DMS 273 (cell line): Measurements from ENCODE around the gene MRPS2.

Experiments
- DNase-seq: peaks from one replicate; lab custom pipeline; 2025; ENCODE audit not compliant: unreplicated experiment; lab: John Stamatoyannopoulos, UW

Gene MRPS2

DNA sequence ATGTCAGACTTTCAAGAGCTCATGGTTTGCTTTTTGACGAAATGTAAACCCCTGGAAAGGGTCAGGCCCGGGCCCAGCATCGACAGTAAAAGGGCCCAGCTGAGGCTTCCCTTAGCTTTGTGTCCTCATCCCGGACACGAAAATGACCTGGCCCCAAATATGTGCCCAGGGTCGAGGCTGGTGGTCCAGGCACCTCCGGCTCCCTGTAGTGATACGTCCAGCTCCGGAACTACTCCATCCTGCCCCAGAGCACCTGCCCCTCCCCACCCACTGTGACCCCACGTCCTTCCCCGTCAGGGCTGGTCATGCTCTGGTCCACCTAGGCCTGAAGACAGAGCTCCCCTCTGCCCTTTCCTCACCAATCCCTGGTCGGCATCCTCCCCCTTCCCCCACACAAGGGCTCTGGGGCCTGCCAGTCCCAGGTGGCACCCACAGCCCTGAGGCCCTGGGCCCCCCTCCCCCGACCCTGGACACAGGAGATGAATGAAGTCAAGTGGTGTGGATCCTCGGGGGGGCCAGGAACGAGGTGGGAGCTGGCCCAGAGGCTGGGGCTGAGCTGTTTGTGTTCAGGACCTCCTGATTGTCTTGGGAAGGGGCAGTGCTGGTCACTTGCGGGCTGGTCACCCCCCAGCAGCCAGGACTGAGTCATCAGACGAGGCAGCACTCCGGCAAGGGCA lies 51.7 kb downstream of the MRPS2 start:
- DNase-seq = no peak

DNA sequence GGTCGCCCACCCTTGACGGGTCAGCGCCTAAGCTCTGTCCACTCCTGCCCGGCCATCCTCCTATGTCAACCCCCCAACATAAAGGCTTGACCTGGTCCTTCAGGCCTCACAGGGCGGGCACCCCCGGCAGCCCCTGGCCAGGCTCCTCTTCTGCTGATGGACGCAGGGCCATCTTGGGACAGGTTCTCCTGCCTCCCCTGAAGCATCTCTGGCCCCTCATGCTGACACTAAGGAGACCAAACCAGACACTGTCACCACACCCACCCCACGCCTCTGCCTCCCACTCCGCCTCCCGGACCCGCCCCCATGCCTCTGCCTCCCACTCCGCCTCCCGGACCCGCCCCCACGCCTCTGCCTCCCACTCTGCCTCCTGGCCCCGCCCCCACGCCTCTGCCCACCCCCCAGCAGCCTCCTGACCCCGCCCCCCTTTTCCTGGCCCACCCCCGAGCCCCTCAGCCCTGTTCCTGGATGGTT lies 52.3 kb downstream of the MRPS2 start:
- no peak for DNase-seq
